ENCODE results near the gene CDKN2C.
A peak's percentile ranks its signal among the peaks of the same experiment; 100 is the strongest.

The CDKN2C gene

GRCh38 chr1:50969611-50970508 is at the start of gene CDKN2C:
Gene CDKN2C (plus strand): TSS chr1:50970245. CDS start chr1:50970369, 124 bp downstream.
- peak; percentile 76 for DNase-seq (ENCODE audit: low read depth)
- peak within 1 kb of the TSS; percentile 80 for H3K4me3 ChIP-seq (ENCODE audit: low read length)
- TF ChIP-seq CTCF (IDR thresholded peaks at IDR 0.05; ENCODE audit: insufficient read depth, low read depth, low read length, missing control alignments): peak; percentile 6

GRCh38 chr1:50920409-50920808 is 49.6 kb upstream of the CDKN2C start:
- no peak for TF ChIP-seq CTCF (IDR thresholded peaks at IDR 0.05; ENCODE audit: insufficient read depth, low read depth, low read length, missing control alignments)
- H3K4me3 ChIP-seq (ENCODE audit: low read length): no peak overlapping the region
- no peak for DNase-seq (ENCODE audit: low read depth)

- H3K4me3 ChIP-seq (ENCODE audit: low read length): no peak overlapping the region
- no peak for DNase-seq (ENCODE audit: low read depth)
Observed at GRCh38 chr1:50921029-50921428, 49.0 kb upstream of the CDKN2C start.

GRCh38 chr1:50923564-50923963 is 46.5 kb upstream of the CDKN2C start:
- H3K4me3 ChIP-seq (ENCODE audit: low read length): no peak overlapping the region
- TF ChIP-seq CTCF (IDR thresholded peaks at IDR 0.05; ENCODE audit: insufficient read depth, low read depth, low read length, missing control alignments): no peak
- no peak for DNase-seq (ENCODE audit: low read depth)

More at GRCh38 chr1:50921029-50921428, 49.0 kb upstream of the CDKN2C start:
- TF ChIP-seq CTCF (IDR thresholded peaks at IDR 0.05; ENCODE audit: insufficient read depth, low read depth, low read length, missing control alignments): no peak

- peak; percentile 41 for DNase-seq (ENCODE audit: low read depth)
- H3K4me3 ChIP-seq (ENCODE audit: low read length): no peak overlapping the region
- TF ChIP-seq CTCF (IDR thresholded peaks at IDR 0.05; ENCODE audit: insufficient read depth, low read depth, low read length, missing control alignments): peak; percentile 30
Observed at GRCh38 chr1:50929376-50929958, 40.6 kb upstream of the CDKN2C start.

- TF ChIP-seq CTCF (IDR thresholded peaks at IDR 0.05; ENCODE audit: insufficient read depth, low read depth, low read length, missing control alignments): no peak
- H3K4me3 ChIP-seq (ENCODE audit: low read length): no peak overlapping the region
- no peak for DNase-seq (ENCODE audit: low read depth)
Observed at GRCh38 chr1:50930193-50930592, 39.9 kb upstream of the CDKN2C start.

All from epithelial cell of esophagus (primary cell).